ENCODE measurements around the gene AGMO.

Gene AGMO

GRCh38 chr7:15368653-15369052 lies 193.2 kb downstream of the AGMO start:
- Mint-ChIP-seq H3K9me3 (no peaks in the 10 kb centered on the region), H3K27me3 (ENCODE audit: low read depth) (no peaks in the 10 kb centered on the region), H3K4me1 (no peaks in the 10 kb centered on the region), H3K36me3 (ENCODE audit: low read depth) (no peaks in the 10 kb centered on the region), H3K4me3 (no peak overlapping the region), H3K27ac (no peak overlapping the region)
- no peak for TF ChIP-seq CTCF (IDR thresholded peaks at IDR 0.05; ENCODE audit: unreplicated experiment in 3 of 3)

GRCh38 chr7:15367897-15368296 lies 193.9 kb downstream of the AGMO start:
- no peak for TF ChIP-seq CTCF (IDR thresholded peaks at IDR 0.05; ENCODE audit: unreplicated experiment in 3 of 3)
- no peak overlapping the region for H3K27ac Mint-ChIP-seq
- H3K9me3 Mint-ChIP-seq = no peaks in the 10 kb centered on the region
- no peaks in the 10 kb centered on the region for H3K36me3 Mint-ChIP-seq (ENCODE audit: low read depth)
- H3K4me1 Mint-ChIP-seq = no peaks in the 10 kb centered on the region
- H3K27me3 Mint-ChIP-seq (ENCODE audit: low read depth) = no peaks in the 10 kb centered on the region
- H3K4me3 Mint-ChIP-seq = no peak overlapping the region

- H3K36me3 Mint-ChIP-seq (ENCODE audit: low read depth) = no peaks in the 10 kb centered on the region
- H3K27ac Mint-ChIP-seq = no peak overlapping the region
Observed at GRCh38 chr7:15358112-15358511, 203.7 kb downstream of the AGMO start.

GRCh38 chr7:15352421-15353206 lies 209.2 kb downstream of the AGMO start:
- Mint-ChIP-seq H3K4me1 (peaks cover 9% of the 10 kb centered on the region), H3K4me3 (peak overlapping the region in 1 of 3 experiments; percentile 31), H3K27ac (peak overlapping the region; percentile 12 to 28 (median 15)), H3K9me3 (no peaks in the 10 kb centered on the region), H3K36me3 (ENCODE audit: low read depth) (no peaks in the 10 kb centered on the region), H3K27me3 (ENCODE audit: low read depth) (no peaks in the 10 kb centered on the region)
- TF ChIP-seq CTCF (IDR thresholded peaks at IDR 0.05; ENCODE audit: unreplicated experiment in 3 of 3) = no peak

More at GRCh38 chr7:15358112-15358511, 203.7 kb downstream of the AGMO start:
- no peak for TF ChIP-seq CTCF (IDR thresholded peaks at IDR 0.05; ENCODE audit: unreplicated experiment in 3 of 3)
- H3K4me1 Mint-ChIP-seq = no peaks in the 10 kb centered on the region
- H3K27me3 Mint-ChIP-seq (ENCODE audit: low read depth) = no peaks in the 10 kb centered on the region
- H3K4me3 Mint-ChIP-seq = no peak overlapping the region
- no peaks in the 10 kb centered on the region for H3K9me3 Mint-ChIP-seq

GRCh38 chr7:15345216-15345615 lies 216.6 kb downstream of the AGMO start:
- Mint-ChIP-seq H3K27me3 (ENCODE audit: low read depth) (no peaks in the 10 kb centered on the region), H3K9me3 (peaks cover 8% of the 10 kb centered on the region), H3K27ac (no peak overlapping the region), H3K36me3 (ENCODE audit: low read depth) (no peaks in the 10 kb centered on the region), H3K4me3 (no peak overlapping the region), H3K4me1 (no peaks in the 10 kb centered on the region)
- no peak for TF ChIP-seq CTCF (IDR thresholded peaks at IDR 0.05; ENCODE audit: unreplicated experiment in 3 of 3)

- Mint-ChIP-seq H3K36me3 (ENCODE audit: low read depth) (peaks cover 4% of the 10 kb centered on the region), H3K27ac (no peak overlapping the region), H3K4me1 (peaks cover 5% of the 10 kb centered on the region), H3K4me3 (no peak overlapping the region), H3K9me3 (peaks cover 22% of the 10 kb centered on the region), H3K27me3 (ENCODE audit: low read depth) (no peaks in the 10 kb centered on the region)
- no peak for TF ChIP-seq CTCF (IDR thresholded peaks at IDR 0.05; ENCODE audit: unreplicated experiment in 3 of 3)
Observed at GRCh38 chr7:15341817-15342216, 220.0 kb downstream of the AGMO start.
